ENCODE results near the gene WDSUB1. TPM values are rescaled to one million over a fixed set of nuclear protein-coding genes. Genes with fewer than 3 reads are reported as not detected.

Gene WDSUB1
- total RNA-seq, 1 donor from 2014 or later = 11.7 TPM

GRCh38 chr2:159199236-159199635 lies 87.3 kb downstream of the WDSUB1 start:
- DNase-seq (ENCODE audit: low read depth) = no peak

GRCh38 chr2:159196393-159196925 lies 90.0 kb downstream of the WDSUB1 start:
- DNase-seq (ENCODE audit: low read depth) = no peak

GRCh38 chr2:159195697-159196096 lies 90.8 kb downstream of the WDSUB1 start:
- no peak for DNase-seq (ENCODE audit: low read depth)

DNA sequence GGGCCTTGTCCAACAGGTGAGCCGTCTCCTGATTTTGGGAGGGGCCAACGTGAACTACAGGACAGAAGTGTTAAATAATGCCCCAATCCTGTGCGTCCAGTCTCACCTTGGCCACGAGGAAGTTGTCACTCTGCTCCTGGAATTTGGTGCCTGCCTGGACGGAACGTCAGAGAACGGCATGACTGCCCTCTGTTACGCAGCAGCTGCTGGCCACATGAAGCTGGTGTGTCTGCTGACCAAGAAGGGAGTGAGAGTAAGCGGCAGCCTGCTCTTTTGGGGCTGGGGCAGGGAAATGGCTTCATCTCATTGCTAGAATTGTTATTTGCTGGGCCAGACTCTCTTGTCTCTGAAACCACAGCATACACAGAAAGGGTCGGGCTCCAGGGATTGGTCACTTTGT lies 92.3 kb downstream of the WDSUB1 start:
- no peak for DNase-seq (ENCODE audit: low read depth)

GRCh38 chr2:159193791-159194190 lies 92.7 kb downstream of the WDSUB1 start:
- DNase-seq (ENCODE audit: low read depth) = no peak

DNA sequence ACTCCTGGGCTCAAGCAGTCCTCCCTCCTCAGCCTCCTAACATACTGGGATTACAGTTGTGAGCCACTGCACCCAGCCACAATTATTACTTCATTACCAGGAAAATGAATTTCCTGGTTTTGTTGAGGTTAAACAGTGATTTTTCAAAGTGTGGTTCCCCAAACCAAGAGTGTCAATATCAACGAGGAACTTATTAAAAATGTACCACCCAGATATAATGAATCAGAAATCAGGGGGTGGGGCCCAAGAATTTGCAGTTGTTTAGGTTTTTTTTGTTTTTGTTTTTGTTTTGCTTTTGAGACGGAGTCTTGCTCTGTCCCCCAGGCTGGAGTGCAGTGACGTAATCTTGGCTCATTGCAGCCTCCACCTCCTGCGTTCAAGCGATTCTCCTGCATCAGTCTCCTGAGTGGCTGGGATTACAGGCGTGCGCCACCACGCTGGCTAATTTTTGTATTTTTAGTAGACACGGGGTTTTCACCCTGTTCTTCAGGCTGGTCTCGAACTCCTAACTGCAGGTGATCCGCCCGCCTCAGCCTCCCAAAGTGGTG lies 94.1 kb downstream of the WDSUB1 start:
- no peak for DNase-seq (ENCODE audit: low read depth)

DNA sequence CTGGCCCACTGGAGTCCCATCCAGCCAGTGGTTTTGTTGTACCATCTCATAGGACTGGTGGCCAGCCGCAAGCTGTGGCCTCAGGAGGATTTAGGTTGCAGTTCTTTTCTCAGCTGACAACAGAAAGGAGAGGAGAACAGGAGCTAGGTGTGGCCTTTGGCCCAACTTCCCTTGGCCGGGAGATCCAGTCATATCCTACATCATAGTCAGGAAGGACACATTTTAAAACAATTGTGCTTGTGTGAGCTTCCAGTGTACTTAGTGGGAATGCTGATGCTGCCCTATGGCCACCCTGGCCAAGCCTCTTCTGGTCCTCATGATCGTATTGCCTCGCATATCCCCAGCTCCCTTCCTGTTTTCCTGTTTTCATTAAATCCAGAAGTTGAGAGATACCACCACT lies 98.1 kb downstream of the WDSUB1 start:
- DNase-seq (ENCODE audit: low read depth) = no peak

DNA sequence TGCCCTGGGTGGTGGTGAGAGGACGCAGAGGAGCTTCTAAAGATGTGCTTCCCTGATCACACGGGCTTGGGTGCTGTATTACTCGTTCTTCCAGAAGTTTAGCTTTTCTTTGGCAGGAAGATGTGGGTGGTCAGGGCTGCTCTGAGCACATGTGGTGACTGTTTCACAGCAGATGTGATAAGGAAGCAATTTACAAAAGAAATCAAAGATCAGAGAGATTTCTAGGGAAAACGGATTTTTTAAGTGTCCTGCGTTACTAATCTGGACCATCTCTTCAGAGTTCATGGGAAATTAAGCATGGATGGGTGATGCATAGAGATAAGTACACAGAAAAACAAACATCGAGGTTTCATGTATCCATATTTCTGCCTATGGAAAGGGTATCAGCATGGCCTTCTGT lies 99.4 kb downstream of the WDSUB1 start:
- no peak for DNase-seq (ENCODE audit: low read depth)

- peak; percentile 18 for DNase-seq (ENCODE audit: low read depth)
These were observed 100.0 kb downstream of the WDSUB1 start for GRCh38 chr2:159186462-159186861.

Measured in renal cortical epithelial cell (primary cell).